GM23338 (cell line): ENCODE results near the gene FBXO41. TPM values are rescaled to one million over a fixed set of nuclear protein-coding genes. Genes with fewer than 3 reads are reported as not detected.

ENCODE experiments used
- ATAC-seq: fragments of 200-7000 bp; cut with Tn5 transposase; 3 replicates; pipeline ENCODE4 v1.9.1; 2020
- DNase-seq: peaks from one replicate; pipeline ENCODE4 v3.0.0-alpha.2; 2015; ENCODE audit warnings: low spot score
- H2AFZ ChIP-seq: fragments of 200-600 bp; sonication (generic); 2 replicates; pipeline ENCODE4 v1.8.0; 2016; ENCODE audit warnings: antibody characterized with exemption, mild to moderate bottlenecking, moderate library complexity
- H3F3A ChIP-seq: fragments of 200-600 bp; sonication (generic); replicated peaks from 2 replicates; pipeline ENCODE4 v1.8.0; 2017; ENCODE audit warnings: antibody characterized with exemption, mixed run types, low read depth
- H3K27ac ChIP-seq: fragments of 200-600 bp; sonication (generic); 2 replicates; pipeline ENCODE4 v1.6.1; 2016; ENCODE audit warnings: low read depth
- H3K27me3 ChIP-seq: fragments of 200-600 bp; sonication (generic); 2 replicates; pipeline ENCODE4 v1.8.0; 2016; ENCODE audit warnings: mild to moderate bottlenecking, mixed run types, moderate library complexity; ENCODE audit not compliant: insufficient read depth
- H3K36me3 ChIP-seq: fragments of 200-600 bp; sonication (generic); 2 replicates; pipeline ENCODE4 v1.8.0; 2016; ENCODE audit warnings: mild to moderate bottlenecking; ENCODE audit not compliant: insufficient read depth
- H3K4me1 ChIP-seq: fragments of 200-600 bp; sonication (generic); 2 replicates; pipeline ENCODE4 v1.8.0; 2016; ENCODE audit warnings: mild to moderate bottlenecking, moderate library complexity; ENCODE audit not compliant: insufficient read depth
- H3K4me2 ChIP-seq: fragments of 200-600 bp; sonication (generic); 2 replicates; pipeline ENCODE4 v1.7.1; 2017; ENCODE audit warnings: mixed run types
- H3K4me3 ChIP-seq: fragments of 200-600 bp; sonication (generic); 2 replicates; pipeline ENCODE4 v1.6.1; 2016; ENCODE audit warnings: mixed run types
- H3K79me2 ChIP-seq: fragments of 200-600 bp; sonication (generic); replicated peaks from 2 replicates; pipeline ENCODE4 v1.8.0; 2017; ENCODE audit warnings: mild to moderate bottlenecking; ENCODE audit not compliant: insufficient read depth
- H3K9me2 ChIP-seq: fragments of 200-600 bp; sonication (generic); 2 replicates; pipeline ENCODE4 v1.8.0; 2017; ENCODE audit not compliant: insufficient read depth
- H4K20me1 ChIP-seq: fragments of 200-600 bp; sonication (generic); replicated peaks from 2 replicates; pipeline ENCODE4 v1.8.0; 2017; ENCODE audit warnings: mild to moderate bottlenecking; ENCODE audit not compliant: insufficient read depth
- H3K27ac Mint-ChIP-seq: 2 replicates; pipeline ENCODE4 v1.8.0; 2020; ENCODE audit warnings: inconsistent platforms, mild to moderate bottlenecking, moderate library complexity, mixed read lengths
- H3K27me3 Mint-ChIP-seq: 3 replicates; pipeline ENCODE4 v1.8.0; 2022; ENCODE audit warnings: low read depth, mild to moderate bottlenecking, moderate library complexity, mixed read lengths, inconsistent platforms; ENCODE audit not compliant: insufficient read depth, poor library complexity
- H3K36me3 Mint-ChIP-seq: 3 replicates; pipeline ENCODE4 v1.8.0; 2021; ENCODE audit warnings: low read depth, mild to moderate bottlenecking, inconsistent platforms, moderate library complexity, mixed read lengths
- H3K4me1 Mint-ChIP-seq: 3 replicates; pipeline ENCODE4 v1.8.0; 2020; ENCODE audit warnings: mild to moderate bottlenecking, inconsistent platforms, mixed read lengths
- H3K4me3 Mint-ChIP-seq: 3 replicates; pipeline ENCODE4 v1.8.0; 2021; ENCODE audit warnings: moderate library complexity, mild to moderate bottlenecking, inconsistent platforms, mixed read lengths
- H3K9me3 Mint-ChIP-seq: 3 replicates; pipeline ENCODE4 v1.8.0; 2020; ENCODE audit warnings: moderate library complexity, mild to moderate bottlenecking, inconsistent platforms, mixed read lengths
- CREB1 ChIP-seq: fragments of 250-450 bp; sonication (Bioruptor Pico); IDR thresholded peaks from 2 replicates; pipeline ENCODE4 v1.5.0; 2020; ENCODE audit warnings: low read depth, mild to moderate bottlenecking, moderate library complexity
- EZH2 ChIP-seq: fragments of 200-600 bp; sonication (generic); IDR thresholded peaks from one replicate; pipeline ENCODE4 v1.8.0; 2017; ENCODE audit warnings: antibody characterized with exemption, mild to moderate bottlenecking, low read depth; ENCODE audit not compliant: unreplicated experiment
- EZH2phosphoT487 ChIP-seq: fragments of 200-600 bp; sonication (generic); IDR thresholded peaks from one replicate; pipeline ENCODE4 v1.8.1; 2018; ENCODE audit warnings: antibody characterized with exemption; ENCODE audit not compliant: unreplicated experiment
- JUNB ChIP-seq: IDR thresholded peaks from one replicate; pipeline ENCODE4 v1.6.1; 2016; ENCODE audit warnings: antibody characterized with exemption; ENCODE audit not compliant: unreplicated experiment
- NANOG ChIP-seq: IDR thresholded peaks from 2 replicates; pipeline ENCODE4 v1.6.1; 2016; ENCODE audit warnings: antibody characterized with exemption, borderline replicate concordance
- POLR2AphosphoS5 ChIP-seq: IDR thresholded peaks from 2 replicates; pipeline ENCODE4 v1.6.1; 2016; ENCODE audit warnings: antibody characterized with exemption, low read depth
- STAT1 ChIP-seq: IDR thresholded peaks from one replicate; pipeline ENCODE4 v1.6.1; 2016; ENCODE audit warnings: antibody characterized with exemption; ENCODE audit not compliant: unreplicated experiment
- ZNF114 ChIP-seq: fragments of 250-450 bp; sonication (Bioruptor Pico); IDR thresholded peaks from 2 replicates; pipeline ENCODE4 v1.5.0; 2020; ENCODE audit warnings: mild to moderate bottlenecking, moderate library complexity
- polyA plus RNA-seq: library from polyadenylated mRNA; unstranded; fragments of >200 nt; fragmentation: Nextera tagmentation; extraction: Ambion mirVana; gene quantifications from 2 replicates; pipeline ENCODE4 v1.2.1, GENCODE V29; 2016
- total RNA-seq: library from RNA; depleted of rRNA; stranded (reverse); fragments of >200 nt; shearing (Covaris generic); gene quantifications from 2 replicates; pipeline ENCODE4 v1.2.3, GENCODE V29; 2014
- TF ChIP-seq, protein P1 (sequence below), 2 experiments: fragments of 200-600 bp in 1 of 2; sonication (generic) in 1 of 2; conservative IDR thresholded peaks; 2 replicates each; pipeline versions ENCODE4 v1.5.1 to v1.6.1; 2016 to 2017; ENCODE audit warnings: antibody characterized with exemption in 2 of 2, low read depth in 2 of 2, mild to moderate bottlenecking in 2 of 2, moderate library complexity in 1 of 2
- TF ChIP-seq, protein P2 (sequence below): IDR thresholded peaks from 2 replicates; pipeline ENCODE4 v1.6.1; 2016; ENCODE audit warnings: antibody characterized with exemption
- TF ChIP-seq, protein P3 (sequence below): IDR thresholded peaks from one replicate; pipeline ENCODE4 v1.6.1; 2018; ENCODE audit warnings: antibody characterized with exemption; ENCODE audit not compliant: unreplicated experiment

Gene FBXO41
- total and polyA plus RNA-seq, 2 experiments from 2014 or later, result 3.5 to 13.8 TPM

DNA sequence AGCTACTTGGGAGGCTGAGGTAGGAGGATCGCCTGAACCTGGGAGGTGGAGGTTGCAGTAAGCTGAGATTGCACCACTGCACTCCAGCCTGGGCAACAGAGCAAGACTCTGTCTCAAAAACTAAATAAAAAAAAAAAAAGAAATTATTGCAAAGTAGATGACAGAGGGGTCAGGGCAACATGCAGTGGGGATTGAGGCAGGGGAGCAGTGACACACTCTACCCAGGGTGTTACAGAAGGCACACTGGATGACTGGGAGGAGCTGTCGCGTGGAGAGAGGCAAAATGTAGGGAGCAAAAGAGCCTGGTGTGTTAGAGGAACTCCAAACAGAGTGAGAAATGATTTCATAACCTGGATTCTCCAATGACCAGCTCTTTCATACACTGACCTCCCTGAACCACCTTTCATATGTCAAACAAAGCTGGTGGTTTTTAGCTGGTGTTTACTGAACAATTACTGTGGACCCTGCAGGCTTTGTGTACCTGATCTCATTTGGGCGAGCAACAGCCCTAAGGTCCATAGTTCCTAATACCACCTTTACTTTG is 22.1 kb downstream of the FBXO41 start:
- Mint-ChIP-seq H3K9me3 (no peaks in the 10 kb centered on the region; the same call in 2 of the 3 replicates), H3K4me1 (peaks cover 6% of the 10 kb centered on the region; the same call in 2 of the 3 replicates), H3K4me3 (no peak overlapping the region), H3K36me3 (peaks cover 17% of the 10 kb centered on the region), H3K27me3 (peaks cover 10% of the 10 kb centered on the region), H3K27ac (no peak overlapping the region)
- no peak overlapping the region for H3K27ac ChIP-seq
- peaks cover under 1% of the 10 kb centered on the region for H3K27me3 ChIP-seq
- H3F3A ChIP-seq, result no peaks in the 10 kb centered on the region
- TF ChIP-seq CREB1 (CRISPR knock-in tag), result no peak
- no peak for TF ChIP-seq POLR2AphosphoS5
- TF ChIP-seq, protein P1, sequence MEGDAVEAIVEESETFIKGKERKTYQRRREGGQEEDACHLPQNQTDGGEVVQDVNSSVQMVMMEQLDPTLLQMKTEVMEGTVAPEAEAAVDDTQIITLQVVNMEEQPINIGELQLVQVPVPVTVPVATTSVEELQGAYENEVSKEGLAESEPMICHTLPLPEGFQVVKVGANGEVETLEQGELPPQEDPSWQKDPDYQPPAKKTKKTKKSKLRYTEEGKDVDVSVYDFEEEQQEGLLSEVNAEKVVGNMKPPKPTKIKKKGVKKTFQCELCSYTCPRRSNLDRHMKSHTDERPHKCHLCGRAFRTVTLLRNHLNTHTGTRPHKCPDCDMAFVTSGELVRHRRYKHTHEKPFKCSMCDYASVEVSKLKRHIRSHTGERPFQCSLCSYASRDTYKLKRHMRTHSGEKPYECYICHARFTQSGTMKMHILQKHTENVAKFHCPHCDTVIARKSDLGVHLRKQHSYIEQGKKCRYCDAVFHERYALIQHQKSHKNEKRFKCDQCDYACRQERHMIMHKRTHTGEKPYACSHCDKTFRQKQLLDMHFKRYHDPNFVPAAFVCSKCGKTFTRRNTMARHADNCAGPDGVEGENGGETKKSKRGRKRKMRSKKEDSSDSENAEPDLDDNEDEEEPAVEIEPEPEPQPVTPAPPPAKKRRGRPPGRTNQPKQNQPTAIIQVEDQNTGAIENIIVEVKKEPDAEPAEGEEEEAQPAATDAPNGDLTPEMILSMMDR (conservative IDR thresholded peaks at IDR 0.05; ENCODE audit: low read depth in 2 of 2), result no peak
- TF ChIP-seq ZNF114 (CRISPR knock-in tag), result no peak
- no peak for TF ChIP-seq NANOG
- TF ChIP-seq EZH2phosphoT487, result no peak
- TF ChIP-seq, protein P2, sequence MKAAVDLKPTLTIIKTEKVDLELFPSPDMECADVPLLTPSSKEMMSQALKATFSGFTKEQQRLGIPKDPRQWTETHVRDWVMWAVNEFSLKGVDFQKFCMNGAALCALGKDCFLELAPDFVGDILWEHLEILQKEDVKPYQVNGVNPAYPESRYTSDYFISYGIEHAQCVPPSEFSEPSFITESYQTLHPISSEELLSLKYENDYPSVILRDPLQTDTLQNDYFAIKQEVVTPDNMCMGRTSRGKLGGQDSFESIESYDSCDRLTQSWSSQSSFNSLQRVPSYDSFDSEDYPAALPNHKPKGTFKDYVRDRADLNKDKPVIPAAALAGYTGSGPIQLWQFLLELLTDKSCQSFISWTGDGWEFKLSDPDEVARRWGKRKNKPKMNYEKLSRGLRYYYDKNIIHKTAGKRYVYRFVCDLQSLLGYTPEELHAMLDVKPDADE, result no peak
- no peak for TF ChIP-seq EZH2
- TF ChIP-seq JUNB, result no peak
- no peak for TF ChIP-seq STAT1
- H3K4me1 ChIP-seq, result peaks cover 6% of the 10 kb centered on the region; the same call in 1 of the 2 replicates
- no peak overlapping the region for H3K4me3 ChIP-seq
- H3K79me2 ChIP-seq, result no peaks in the 10 kb centered on the region
- ATAC-seq (no peak), DNase-seq (no peak)
- no peak overlapping the region for H2AFZ ChIP-seq
- H4K20me1 ChIP-seq, result peaks cover 6% of the 10 kb centered on the region
- no peaks in the 10 kb centered on the region for H3K9me2 ChIP-seq
- no peak overlapping the region for H3K4me2 ChIP-seq
- H3K36me3 ChIP-seq, result no peaks in the 10 kb centered on the region; the same call in 1 of the 2 replicates

DNA sequence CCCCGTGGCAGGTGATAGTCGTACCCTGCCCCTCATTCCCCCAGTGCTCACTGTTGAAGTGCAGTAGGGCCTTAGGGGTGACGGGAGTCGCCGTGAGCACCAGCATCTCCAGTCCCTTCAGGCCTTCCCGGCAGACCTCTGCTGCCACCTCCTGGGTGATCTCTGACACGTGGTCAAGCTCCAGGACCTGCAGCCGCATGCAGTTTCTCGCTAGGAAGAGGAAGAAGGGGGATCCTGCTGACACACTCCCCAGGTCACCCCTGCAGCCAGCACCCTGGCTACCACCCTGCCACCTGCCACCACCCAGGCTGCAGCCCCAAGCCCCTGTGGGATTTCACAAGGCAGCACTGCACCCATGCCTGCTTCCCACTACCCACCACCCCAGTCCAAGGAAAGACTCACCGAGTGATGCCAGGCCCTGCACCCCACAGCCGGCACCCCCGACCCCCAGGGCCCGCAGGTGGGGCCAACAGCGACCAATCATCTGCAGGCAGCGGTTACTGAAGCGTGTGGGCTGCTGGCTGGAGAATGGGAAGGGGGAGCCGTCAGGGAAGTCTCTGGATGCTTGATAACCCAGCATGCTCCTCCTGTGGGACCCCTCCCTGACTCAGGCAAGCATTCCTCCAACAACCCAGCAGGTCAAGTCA is 23.8 kb downstream of the FBXO41 start:
- Histone ChIP-seq H3F3A (no peaks in the 10 kb centered on the region), H3K27me3 (no peaks in the 10 kb centered on the region), H2AFZ (no peak overlapping the region), H3K4me2 (no peak overlapping the region), H3K4me3 (no peak overlapping the region), H3K9me2 (no peaks in the 10 kb centered on the region), H4K20me1 (peaks cover 6% of the 10 kb centered on the region), H3K36me3 (no peaks in the 10 kb centered on the region; the same call in 1 of the 2 replicates), H3K4me1 (peaks cover 11% of the 10 kb centered on the region), H3K27ac (no peak overlapping the region), H3K79me2 (no peaks in the 10 kb centered on the region)
- Mint-ChIP-seq H3K27ac (no peak overlapping the region), H3K36me3 (peaks cover 13% of the 10 kb centered on the region), H3K4me1 (peaks cover 15% of the 10 kb centered on the region; the same call in 2 of the 3 replicates), H3K27me3 (peaks cover 12% of the 10 kb centered on the region), H3K4me3 (no peak overlapping the region), H3K9me3 (no peaks in the 10 kb centered on the region)
- DNase-seq, result peak; percentile 80
- TF ChIP-seq ZNF114 (CRISPR knock-in tag) (no peak), EZH2 (no peak), JUNB (no peak), NANOG (no peak)
- TF ChIP-seq, protein P3, sequence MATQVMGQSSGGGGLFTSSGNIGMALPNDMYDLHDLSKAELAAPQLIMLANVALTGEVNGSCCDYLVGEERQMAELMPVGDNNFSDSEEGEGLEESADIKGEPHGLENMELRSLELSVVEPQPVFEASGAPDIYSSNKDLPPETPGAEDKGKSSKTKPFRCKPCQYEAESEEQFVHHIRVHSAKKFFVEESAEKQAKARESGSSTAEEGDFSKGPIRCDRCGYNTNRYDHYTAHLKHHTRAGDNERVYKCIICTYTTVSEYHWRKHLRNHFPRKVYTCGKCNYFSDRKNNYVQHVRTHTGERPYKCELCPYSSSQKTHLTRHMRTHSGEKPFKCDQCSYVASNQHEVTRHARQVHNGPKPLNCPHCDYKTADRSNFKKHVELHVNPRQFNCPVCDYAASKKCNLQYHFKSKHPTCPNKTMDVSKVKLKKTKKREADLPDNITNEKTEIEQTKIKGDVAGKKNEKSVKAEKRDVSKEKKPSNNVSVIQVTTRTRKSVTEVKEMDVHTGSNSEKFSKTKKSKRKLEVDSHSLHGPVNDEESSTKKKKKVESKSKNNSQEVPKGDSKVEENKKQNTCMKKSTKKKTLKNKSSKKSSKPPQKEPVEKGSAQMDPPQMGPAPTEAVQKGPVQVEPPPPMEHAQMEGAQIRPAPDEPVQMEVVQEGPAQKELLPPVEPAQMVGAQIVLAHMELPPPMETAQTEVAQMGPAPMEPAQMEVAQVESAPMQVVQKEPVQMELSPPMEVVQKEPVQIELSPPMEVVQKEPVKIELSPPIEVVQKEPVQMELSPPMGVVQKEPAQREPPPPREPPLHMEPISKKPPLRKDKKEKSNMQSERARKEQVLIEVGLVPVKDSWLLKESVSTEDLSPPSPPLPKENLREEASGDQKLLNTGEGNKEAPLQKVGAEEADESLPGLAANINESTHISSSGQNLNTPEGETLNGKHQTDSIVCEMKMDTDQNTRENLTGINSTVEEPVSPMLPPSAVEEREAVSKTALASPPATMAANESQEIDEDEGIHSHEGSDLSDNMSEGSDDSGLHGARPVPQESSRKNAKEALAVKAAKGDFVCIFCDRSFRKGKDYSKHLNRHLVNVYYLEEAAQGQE, result no peak
- TF ChIP-seq, protein P1 (conservative IDR thresholded peaks at IDR 0.05; ENCODE audit: low read depth in 2 of 2), result peak; percentile 54 to 81
- peak; percentile 78 for ATAC-seq
